Keratinocyte (primary cell): ENCODE results near the gene SLC39A5. TPM values are rescaled to one million over a fixed set of nuclear protein-coding genes. Genes with fewer than 3 reads are reported as not detected.

ENCODE experiments used
- DNase-seq: peaks from one replicate; pipeline ENCODE4 v3.0.0-alpha.2; 2011; ENCODE audit warnings: low read depth, missing footprints, low spot score
- FAIRE-seq: peaks from 2 replicates; lab custom pipeline; 2011; peaks lifted over from hg19 to GRCh38; lab: Jason Lieb, UNC
- H2AFZ ChIP-seq: 2 replicates; pipeline ENCODE4 v1.6.0; 2012; ENCODE audit warnings: low read length, control low read depth, inconsistent platforms; ENCODE audit not compliant: control insufficient read depth
- H3K27ac ChIP-seq: 2 replicates; pipeline ENCODE4 v1.5.1; 2011; ENCODE audit warnings: low read length; ENCODE audit not compliant: control insufficient read depth, insufficient read depth
- H3K27me3 ChIP-seq: 3 replicates; pipeline ENCODE4 v1.6.0; 2011; ENCODE audit warnings: low read length; ENCODE audit not compliant: control insufficient read depth, insufficient read depth; ENCODE audit errors: extremely low read depth
- H3K36me3 ChIP-seq, 2 experiments: 2 replicates in 1 of 2; 3 replicates in 1 of 2; pipeline ENCODE4 v1.5.1; 2011; ENCODE audit warnings: low read length in 2 of 2, mild to moderate bottlenecking in 1 of 2; ENCODE audit not compliant: control insufficient read depth in 2 of 2, insufficient read depth in 2 of 2; ENCODE audit errors: extremely low read depth in 1 of 2
- H3K4me1 ChIP-seq: 3 replicates; pipeline ENCODE4 v1.5.1; 2011; ENCODE audit warnings: low read length; ENCODE audit not compliant: control insufficient read depth, insufficient read depth; ENCODE audit errors: extremely low read depth
- H3K4me2 ChIP-seq: 3 replicates; pipeline ENCODE4 v1.6.0; 2011; ENCODE audit warnings: low read depth, low read length; ENCODE audit not compliant: control insufficient read depth, insufficient read depth; ENCODE audit errors: extremely low read depth
- H3K4me3 ChIP-seq, 3 experiments: fragments of 200-600 bp in 1 of 3; sonication (generic) in 1 of 3; 2 replicates in 2 of 3; 3 replicates in 1 of 3; pipeline ENCODE4 v1.5.1; 2011 to 2016; ENCODE audit warnings: low read length in 3 of 3, mild to moderate bottlenecking in 3 of 3, control low read depth in 2 of 3, inconsistent platforms in 1 of 3, low read depth in 1 of 3, mixed read lengths in 1 of 3, mixed run types in 1 of 3, moderate library complexity in 1 of 3; ENCODE audit not compliant: control insufficient read depth in 2 of 3, insufficient read depth in 2 of 3; ENCODE audit errors: extremely low read depth in 1 of 3
- H3K79me2 ChIP-seq: 2 replicates; pipeline ENCODE4 v1.6.0; 2012; ENCODE audit warnings: low read length; ENCODE audit not compliant: control insufficient read depth, insufficient read depth
- H3K9ac ChIP-seq: 3 replicates; pipeline ENCODE4 v1.6.0; 2011; ENCODE audit warnings: low read length; ENCODE audit not compliant: control insufficient read depth, insufficient read depth; ENCODE audit errors: extremely low read depth
- H3K9me1 ChIP-seq: 3 replicates; pipeline ENCODE4 v1.6.0; 2011; ENCODE audit warnings: low read length; ENCODE audit not compliant: control insufficient read depth, insufficient read depth; ENCODE audit errors: extremely low read depth
- H3K9me3 ChIP-seq: 2 replicates; pipeline ENCODE4 v1.5.1; 2012; ENCODE audit warnings: low read depth, low read length; ENCODE audit not compliant: control insufficient read depth
- H4K20me1 ChIP-seq: 3 replicates; pipeline ENCODE4 v1.6.0; 2011; ENCODE audit warnings: low read length; ENCODE audit not compliant: control insufficient read depth, insufficient read depth; ENCODE audit errors: extremely low read depth
- CTCF ChIP-seq, 3 experiments: IDR thresholded peaks in 1 of 3; conservative IDR thresholded peaks in 1 of 3; optimal IDR thresholded peaks in 1 of 3; 2 replicates in 2 of 3; 3 replicates in 1 of 3; pipeline versions ENCODE3 to v1.5.1; 2011; ENCODE audit warnings: low read length in 3 of 3, mild to moderate bottlenecking in 3 of 3, moderate library complexity in 2 of 3, control low read depth in 1 of 3, inconsistent platforms in 1 of 3; ENCODE audit not compliant: insufficient read depth in 2 of 3; ENCODE audit errors: extremely low read depth in 1 of 3
- EZH2 ChIP-seq: IDR thresholded peaks from one replicate; pipeline ENCODE4 v1.6.1; 2012; ENCODE audit warnings: inconsistent platforms, mild to moderate bottlenecking, low read length, moderate library complexity
- dilution Hi-C: fragments of 300-500 bp; cut with MboI; formaldehyde crosslinking; loops from one replicate; pipeline ENCODE4 v1.7.0; 2020; ENCODE audit warnings: low sequenced_read_pairs; ENCODE audit not compliant: extremely low pct_ligation_motif_present
- polyA plus RNA-seq, 5 experiments: library from polyadenylated mRNA; depleted of rRNA in 3 of 5; stranded (reverse) in 3 of 5; stranded (forward) in 1 of 5; unstranded in 1 of 5; fragments of >200 nt; gene quantifications; 1 replicate in 1 of 5; 2 replicates in 3 of 5; 3 replicates in 1 of 5; pipeline versions ENCODE4 v1.2.1 to v1.2.3, GENCODE V29; 2011 to 2012; ENCODE audit warnings: missing spikeins in 2 of 5, low read depth in 1 of 5, low replicate concordance in 1 of 5

Gene SLC39A5
- polyA plus RNA-seq, 1 donor (not counting 4 experiments of a cell fraction or from before 2014, with no cell fraction given): not detected

- DNase-seq (no peak), FAIRE-seq (no peak)
- Histone ChIP-seq H3K9me3 (no peaks in the 10 kb centered on the region), H3K4me3 (no peak overlapping the region), H3K4me2 (no peak overlapping the region), H3K27ac (no peak overlapping the region), H3K36me3 (peaks cover 41 to 44% of the 10 kb centered on the region in 2 experiments), H4K20me1 (no peaks in the 10 kb centered on the region), H3K9ac (no peak overlapping the region), H2AFZ (no peak overlapping the region), H3K4me1 (peaks cover 21% of the 10 kb centered on the region), H3K79me2 (peaks cover 55% of the 10 kb centered on the region), H3K9me1 (peaks cover 3% of the 10 kb centered on the region), H3K27me3 (no peaks in the 10 kb centered on the region)
- dilution Hi-C loops: no loop called here
- no peak for TF ChIP-seq EZH2
- no peak for TF ChIP-seq CTCF (optimal IDR thresholded peaks at IDR 0.05 in 1 of 3, IDR thresholded peaks at IDR 0.05 in 1 of 3, conservative IDR thresholded peaks at IDR 0.05 in 1 of 3; ENCODE audit: extremely low read depth in 1 of 3, insufficient read depth in 2 of 3, low read length in 3 of 3)
Observed at GRCh38 chr12:56255671-56256070, 25.8 kb downstream of the SLC39A5 start.

- H2AFZ ChIP-seq: no peak overlapping the region
- peaks cover 3% of the 10 kb centered on the region for H3K9me1 ChIP-seq
- dilution Hi-C loops: no loop called here
- peak in 1 of 3 experiments; percentile 2 for TF ChIP-seq CTCF (optimal IDR thresholded peaks at IDR 0.05 in 1 of 3, IDR thresholded peaks at IDR 0.05 in 1 of 3, conservative IDR thresholded peaks at IDR 0.05 in 1 of 3; ENCODE audit: extremely low read depth in 1 of 3, insufficient read depth in 2 of 3, low read length in 3 of 3)
- no peak for TF ChIP-seq EZH2
- no peaks in the 10 kb centered on the region for H4K20me1 ChIP-seq
- H3K36me3 ChIP-seq: peaks cover 41 to 44% of the 10 kb centered on the region in 2 experiments
- H3K27me3 ChIP-seq: no peaks in the 10 kb centered on the region
- peak overlapping the region; percentile 77 for H3K9ac ChIP-seq
- no peak for FAIRE-seq
- no peaks in the 10 kb centered on the region for H3K9me3 ChIP-seq
- peaks cover 27% of the 10 kb centered on the region for H3K4me1 ChIP-seq
- peaks cover 55% of the 10 kb centered on the region for H3K79me2 ChIP-seq
- no peak for DNase-seq
- peak overlapping the region; percentile 65 for H3K4me2 ChIP-seq
- H3K4me3 ChIP-seq: peak overlapping the region in 1 of 3 experiments; percentile 90
- H3K27ac ChIP-seq: no peak overlapping the region
Observed at GRCh38 chr12:56256326-56256960, 26.6 kb downstream of the SLC39A5 start.
